H7 (cell line): Measurements from ENCODE around the gene SLC5A10. TPM values are rescaled to one million over a fixed set of nuclear protein-coding genes. Genes with fewer than 3 reads are reported as not detected.

Experiments
- DNase-seq: peaks from one replicate; pipeline ENCODE4 v3.0.0; 2012
- H3K27me3 ChIP-seq: 2 replicates; pipeline ENCODE4 v1.6.0; 2011; ENCODE audit warnings: mild to moderate bottlenecking, low read length; ENCODE audit not compliant: control insufficient read depth, insufficient read depth
- H3K36me3 ChIP-seq: replicated peaks from 2 replicates; pipeline ENCODE4 v1.5.1; 2011; ENCODE audit warnings: low read length; ENCODE audit not compliant: control insufficient read depth, insufficient read depth
- H3K4me3 ChIP-seq: 2 replicates; pipeline ENCODE4 v1.5.1; 2011; ENCODE audit warnings: low read depth, mild to moderate bottlenecking, control low read depth, low read length, moderate library complexity; ENCODE audit not compliant: insufficient read depth
- total RNA-seq: library from RNA; depleted of rRNA; stranded (reverse); fragments of >200 nt; shearing (Covaris generic); gene quantifications from 2 replicates; pipeline ENCODE4 v1.2.3, GENCODE V29; 2014

SLC5A10 gene
- total RNA-seq, 1 experiment from 2014 or later, result not detected

- Histone ChIP-seq H3K4me3 (no peak overlapping the region), H3K36me3 (peaks cover 5% of the 10 kb centered on the region), H3K27me3 (no peaks in the 10 kb centered on the region)
- no peak for DNase-seq
Observed at GRCh38 chr17:18932360-18933055, 19.5 kb upstream of the SLC5A10 start.

DNA sequence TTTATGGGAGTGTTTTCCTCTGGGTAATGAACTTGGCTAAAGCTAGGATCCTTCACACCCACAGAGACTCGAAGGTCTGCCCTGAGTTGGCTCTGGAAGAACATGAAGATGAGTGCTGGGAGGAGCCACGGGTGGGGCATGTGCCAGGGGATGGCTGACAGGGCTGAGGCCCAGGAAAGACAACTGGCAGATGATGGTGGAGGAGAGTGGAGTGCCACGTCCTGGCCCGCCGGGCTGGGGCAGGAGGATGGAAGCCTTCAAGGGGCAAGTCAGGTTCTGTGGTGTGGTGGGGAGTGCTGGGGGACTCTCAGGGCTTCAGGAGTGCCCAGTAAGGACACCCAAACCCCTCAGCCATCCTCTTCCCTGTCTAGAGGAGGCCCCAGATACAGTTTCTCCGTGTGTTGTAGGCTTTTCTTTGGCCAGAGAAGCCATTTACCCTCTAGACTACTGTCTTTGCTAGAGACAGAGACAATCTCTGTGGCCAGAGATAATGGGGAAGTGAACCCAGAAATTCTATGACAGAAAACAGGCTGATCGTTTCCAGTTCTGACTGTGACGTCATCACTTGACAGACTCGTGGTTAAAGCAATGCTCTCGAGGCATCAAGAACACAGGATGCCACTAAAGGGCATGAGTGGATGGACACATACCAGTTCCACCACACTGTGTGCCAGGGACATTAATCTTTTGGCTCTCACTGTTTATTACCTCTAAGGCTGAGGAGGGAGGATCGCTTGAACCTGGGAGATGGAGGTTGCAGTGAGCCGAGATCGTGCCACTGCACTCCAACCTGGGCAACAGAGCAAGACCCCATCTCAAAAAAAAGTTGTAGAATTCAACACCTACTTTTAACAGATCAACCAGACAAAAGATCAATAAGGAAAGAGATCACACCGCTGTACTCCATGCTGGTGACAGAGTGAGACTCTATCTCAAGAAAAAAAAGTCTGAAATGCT lies 18.6 kb upstream of the SLC5A10 start:
- no peak overlapping the region for H3K4me3 ChIP-seq
- peak; percentile 26 for DNase-seq
- H3K36me3 ChIP-seq, result peaks cover 5% of the 10 kb centered on the region
- H3K27me3 ChIP-seq, result no peaks in the 10 kb centered on the region

DNA sequence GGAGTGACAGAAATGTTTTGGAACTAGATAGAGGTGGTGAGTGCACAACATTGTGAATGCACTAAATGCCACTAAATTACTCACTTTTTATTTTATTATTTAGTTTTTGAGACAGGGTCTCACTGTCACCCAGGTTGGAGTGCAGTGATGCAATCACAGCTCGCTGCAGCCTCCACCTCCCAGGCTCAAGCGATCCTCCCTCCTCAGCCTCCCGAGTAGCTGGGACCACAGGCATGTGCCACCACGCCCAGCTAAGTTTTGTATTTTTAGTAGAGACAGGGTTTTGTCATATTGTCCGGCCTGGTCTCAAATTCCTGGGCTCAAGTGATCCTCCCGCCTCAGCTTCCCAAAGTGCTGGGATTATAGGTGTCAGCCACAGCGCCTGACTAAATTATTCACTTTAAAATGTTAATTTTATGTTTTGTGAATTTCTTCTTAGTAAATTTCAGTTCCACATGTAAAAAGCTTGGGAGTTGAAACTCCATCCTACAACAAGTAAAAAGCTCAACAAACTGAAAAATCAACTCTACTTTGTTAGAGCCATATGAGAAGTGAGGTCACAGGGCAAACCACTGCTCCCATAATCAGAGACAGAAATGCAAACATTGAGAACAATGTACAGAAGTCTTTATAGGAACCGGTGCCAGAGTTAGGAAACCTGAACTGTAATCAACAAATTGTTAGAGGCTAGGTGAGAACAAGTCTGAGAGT lies 13.8 kb upstream of the SLC5A10 start:
- Histone ChIP-seq H3K4me3 (no peak overlapping the region), H3K27me3 (no peaks in the 10 kb centered on the region), H3K36me3 (no peaks in the 10 kb centered on the region)
- DNase-seq, result no peak

DNA sequence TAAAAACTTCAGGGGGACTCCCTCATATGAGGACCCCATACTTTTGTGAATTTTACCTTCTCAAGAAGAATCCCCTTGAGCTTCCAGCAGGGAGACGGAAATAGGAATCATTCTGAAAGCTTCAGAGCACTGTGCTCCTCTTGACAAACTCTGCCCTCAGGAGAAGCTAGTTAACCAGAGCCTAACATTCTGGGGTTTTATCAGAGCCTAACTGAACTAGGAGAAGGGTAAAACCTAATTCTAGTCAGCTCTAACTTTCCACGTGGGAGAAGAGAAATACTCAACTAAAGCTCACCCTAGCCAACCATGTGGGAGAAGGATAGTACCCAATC lies 13.3 kb upstream of the SLC5A10 start:
- no peak for DNase-seq
- no peak overlapping the region for H3K4me3 ChIP-seq
- H3K27me3 ChIP-seq, result no peaks in the 10 kb centered on the region
- no peaks in the 10 kb centered on the region for H3K36me3 ChIP-seq

DNA sequence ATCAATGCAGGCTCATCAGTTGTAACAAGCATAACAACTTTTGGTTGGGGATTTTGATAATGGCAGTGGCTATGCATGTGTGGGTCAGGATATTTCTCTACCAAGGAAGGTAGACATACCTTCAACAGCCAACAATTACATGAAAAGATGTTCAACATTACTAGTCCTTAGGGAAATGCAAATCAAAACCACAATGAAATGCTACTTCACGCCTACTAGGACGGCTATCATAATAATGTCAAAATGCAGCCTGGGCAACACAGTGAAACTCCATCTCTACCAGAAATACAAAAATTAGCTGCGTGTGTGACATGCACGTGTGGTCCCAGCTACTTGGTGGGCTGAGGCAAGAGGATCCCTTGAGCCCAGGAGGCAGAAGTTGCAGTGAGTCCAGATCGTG lies 7.3 kb upstream of the SLC5A10 start:
- DNase-seq, result no peak
- H3K4me3 ChIP-seq, result no peak overlapping the region
- no peaks in the 10 kb centered on the region for H3K36me3 ChIP-seq
- H3K27me3 ChIP-seq, result no peaks in the 10 kb centered on the region

DNA sequence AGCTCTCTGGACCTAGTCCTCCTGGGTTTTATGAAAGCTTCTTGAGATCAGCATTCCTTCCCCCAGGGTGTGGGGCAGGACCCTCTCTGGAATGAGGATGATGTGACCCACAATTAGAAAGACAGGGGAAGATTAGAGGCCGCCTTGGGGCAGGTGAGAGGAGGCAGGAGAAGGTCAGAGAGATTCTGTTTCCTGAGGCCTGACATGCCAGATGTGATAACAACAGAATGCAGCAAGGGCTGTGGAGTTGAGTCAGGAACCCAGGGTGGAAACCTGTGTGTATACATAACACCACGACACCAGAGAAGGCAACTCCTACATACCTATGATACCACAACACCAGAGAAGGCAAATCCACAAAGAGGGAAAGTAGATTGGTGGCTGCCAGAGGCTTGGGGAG lies 5.4 kb upstream of the SLC5A10 start:
- H3K4me3 ChIP-seq, result no peak overlapping the region
- no peaks in the 10 kb centered on the region for H3K36me3 ChIP-seq
- H3K27me3 ChIP-seq, result no peaks in the 10 kb centered on the region
- DNase-seq, result peak; percentile 17

DNA sequence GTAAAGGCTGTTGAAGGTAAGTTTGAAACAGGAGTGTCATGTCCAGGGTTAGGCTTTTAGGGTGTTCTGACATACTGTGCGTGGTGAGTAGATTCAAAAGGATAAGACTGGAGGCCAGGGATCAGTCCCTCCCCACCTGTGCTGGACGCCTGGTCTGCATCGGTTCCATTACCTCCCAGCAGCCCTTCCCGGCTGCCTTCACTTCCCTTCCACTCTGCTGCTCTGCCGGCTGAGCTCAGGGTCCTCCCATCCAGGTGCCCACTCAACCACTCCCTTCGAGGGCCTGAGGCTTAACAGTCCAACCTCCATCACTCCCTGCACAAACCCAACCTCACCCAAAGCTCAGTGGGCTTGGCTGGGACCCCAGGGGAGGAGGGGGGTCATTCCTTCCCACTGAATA lies 4.1 kb upstream of the SLC5A10 start:
- no peaks in the 10 kb centered on the region for H3K27me3 ChIP-seq
- peak; percentile 28 for DNase-seq
- no peak overlapping the region for H3K4me3 ChIP-seq
- no peaks in the 10 kb centered on the region for H3K36me3 ChIP-seq

DNA sequence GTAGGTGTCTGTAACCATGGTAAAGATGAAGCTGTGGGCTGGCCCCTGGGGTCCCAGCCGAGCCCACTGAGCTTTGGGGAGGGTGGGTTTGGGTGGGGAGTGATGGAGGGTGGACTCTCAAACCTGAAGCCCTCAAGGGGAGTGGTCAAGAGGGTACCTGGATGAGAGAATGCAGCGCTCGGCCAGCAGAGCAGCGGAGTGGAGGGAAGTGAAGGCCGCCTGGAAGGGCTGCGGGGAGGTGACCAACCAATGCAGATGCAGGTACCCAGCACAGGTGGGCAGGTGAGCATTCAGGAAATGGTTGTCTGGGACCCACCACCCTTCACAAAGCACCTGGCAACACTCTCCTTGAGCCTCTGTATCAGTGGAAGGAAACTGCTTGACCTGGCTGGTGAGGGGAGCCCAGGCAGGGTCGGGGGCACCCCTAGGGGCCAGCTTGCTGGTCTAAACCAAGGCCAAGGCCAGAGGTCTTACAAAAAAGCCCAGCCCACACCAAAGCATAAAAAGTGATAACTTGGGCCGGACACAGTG lies 3.4 kb upstream of the SLC5A10 start:
- Histone ChIP-seq H3K27me3 (no peaks in the 10 kb centered on the region), H3K36me3 (no peaks in the 10 kb centered on the region), H3K4me3 (no peak overlapping the region)
- no peak for DNase-seq

- Histone ChIP-seq H3K27me3 (no peaks in the 10 kb centered on the region), H3K4me3 (no peak overlapping the region), H3K36me3 (no peaks in the 10 kb centered on the region)
- peak; percentile 13 for DNase-seq
Observed at GRCh38 chr17:18949566-18949965, 2.4 kb upstream of the SLC5A10 start.

GRCh38 chr17:18950346-18950745 lies 1.6 kb upstream of the SLC5A10 start:
- peak; percentile 13 for DNase-seq
- Histone ChIP-seq H3K4me3 (no peak overlapping the region), H3K27me3 (no peaks in the 10 kb centered on the region), H3K36me3 (no peaks in the 10 kb centered on the region)

GRCh38 chr17:18950944-18951905 lies 740 bp upstream of the SLC5A10 start:
- no peak for DNase-seq
- H3K36me3 ChIP-seq, result no peaks in the 10 kb centered on the region
- no peak overlapping the region for H3K4me3 ChIP-seq
- H3K27me3 ChIP-seq, result no peaks in the 10 kb centered on the region

DNA sequence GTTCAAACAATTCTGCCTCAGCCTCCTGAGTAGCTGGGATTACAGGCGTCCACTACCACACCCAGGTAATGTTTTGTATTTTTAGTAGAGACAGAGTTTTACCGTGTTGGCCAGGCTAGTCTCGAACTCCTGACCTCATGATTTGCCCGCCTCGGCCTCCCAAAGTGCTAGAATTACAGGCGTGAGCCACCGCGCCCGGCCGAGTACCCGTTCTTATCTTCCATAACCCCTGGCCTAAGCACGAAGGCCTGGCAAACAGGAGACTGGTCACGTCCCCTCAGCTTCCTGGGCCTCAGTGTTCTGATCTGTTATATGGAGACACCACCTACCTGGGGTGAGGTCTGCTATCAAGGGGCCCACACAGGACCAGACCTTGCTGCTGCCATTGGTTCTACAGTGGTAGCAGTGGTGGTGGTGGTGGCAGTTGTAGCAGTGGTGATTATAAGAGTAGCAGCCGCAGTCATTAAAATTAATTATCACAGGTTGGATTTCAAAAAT lies 1.3 kb downstream of the SLC5A10 start:
- Histone ChIP-seq H3K27me3 (no peaks in the 10 kb centered on the region), H3K4me3 (no peak overlapping the region), H3K36me3 (no peaks in the 10 kb centered on the region)
- no peak for DNase-seq

DNA sequence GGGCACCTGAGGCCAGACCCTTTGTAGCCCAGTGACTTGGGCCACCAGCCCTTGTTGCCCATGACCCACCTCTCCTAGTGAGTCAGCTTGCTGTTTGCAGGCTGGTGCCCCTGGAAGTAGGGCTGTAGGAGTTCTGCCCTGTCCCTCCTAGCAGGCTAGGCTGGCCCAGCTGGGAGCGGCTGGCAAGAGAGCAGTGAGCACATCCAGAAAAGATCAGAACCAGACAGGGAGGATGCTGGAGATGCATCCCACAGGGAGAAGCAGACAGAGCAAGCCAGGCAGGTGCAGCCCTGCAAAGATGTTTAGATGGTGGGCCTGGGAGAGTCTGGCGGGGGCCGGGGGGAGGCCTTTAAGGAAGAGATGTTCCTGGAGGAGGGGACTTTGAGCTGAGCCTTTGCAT lies 2.4 kb downstream of the SLC5A10 start:
- no peak overlapping the region for H3K4me3 ChIP-seq

More for the DNA sequence above, 2.4 kb downstream of the SLC5A10 start:
- Histone ChIP-seq H3K36me3 (no peaks in the 10 kb centered on the region), H3K27me3 (no peaks in the 10 kb centered on the region)
- peak; percentile 32 for DNase-seq
